NCI-H82 treated with DMSO at 0.1 percent for 48 hours (cell line): ENCODE data around the gene ESRRA.
"Not testable (repeated sequence)": the region's sequence is repeated elsewhere in the genome, so short reads cannot be mapped to it uniquely, and the experiment has no call there.

ENCODE experiments used
- DNase-seq: peaks from one replicate; lab custom pipeline; 2025; ENCODE audit not compliant: unreplicated experiment; lab: John Stamatoyannopoulos, UW

ESRRA gene

GRCh38 chr11:64307795-64308194 is 2.5 kb downstream of the ESRRA start:
- not testable (repeated sequence) for DNase-seq

DNA sequence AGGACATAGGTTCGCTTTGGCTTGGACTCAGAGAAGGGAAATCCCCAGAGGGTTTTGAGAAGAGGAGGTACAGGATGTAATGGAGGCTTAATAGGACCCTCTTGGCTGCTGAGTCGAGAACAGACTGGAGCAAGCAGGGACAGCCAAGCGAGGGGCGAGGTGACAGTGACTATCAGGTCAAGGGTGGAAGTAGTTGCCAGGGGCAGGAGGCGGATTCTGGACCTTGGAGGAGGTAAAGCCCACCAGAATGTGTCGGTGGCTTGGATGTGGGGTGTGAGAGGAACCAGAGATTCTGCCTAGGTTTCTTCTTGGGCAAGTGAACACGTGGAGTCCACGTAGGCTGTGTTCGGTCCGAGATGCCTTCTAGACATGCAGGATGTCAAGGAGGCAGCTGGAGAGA is 7.6 kb downstream of the ESRRA start:
- no peak for DNase-seq

DNA sequence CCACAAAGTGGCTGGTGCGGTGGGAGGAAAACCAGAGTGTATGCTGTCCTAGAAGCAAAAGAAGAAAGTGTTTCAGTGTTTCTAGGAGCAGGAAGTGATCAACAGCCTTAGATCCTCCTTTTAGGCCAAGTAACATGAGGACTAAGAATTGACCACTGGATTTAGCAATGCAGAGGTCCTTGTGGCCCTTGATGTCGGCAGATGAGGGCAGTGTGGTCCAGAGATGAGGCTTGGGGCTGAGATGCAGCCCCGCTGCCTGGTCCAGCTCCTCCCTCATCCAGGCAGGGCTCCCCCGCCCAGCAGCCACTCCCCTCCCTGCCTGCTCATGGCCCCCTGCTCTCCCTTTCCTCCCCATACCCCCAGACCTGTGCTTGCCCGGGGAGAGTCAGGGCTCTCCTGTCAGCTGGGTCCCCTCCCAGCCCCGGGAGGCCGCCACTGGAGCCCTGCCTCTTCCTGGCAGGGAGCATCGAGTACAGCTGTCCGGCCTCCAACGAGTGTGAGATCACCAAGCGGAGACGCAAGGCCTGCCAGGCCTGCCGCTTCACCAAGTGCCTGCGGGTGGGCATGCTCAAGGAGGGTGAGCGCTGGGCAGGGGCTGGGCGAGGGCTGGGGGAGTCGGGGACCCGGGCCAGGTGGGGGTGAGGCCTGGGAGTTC is 8.3 kb downstream of the ESRRA start:
- no peak for DNase-seq

- DNase-seq = no peak
Observed at GRCh38 chr11:64314146-64314804, 9.0 kb downstream of the ESRRA start.

GRCh38 chr11:64314805-64315561 is 9.7 kb downstream of the ESRRA start:
- DNase-seq = no peak

GRCh38 chr11:64315667-64316526 is 10.6 kb downstream of the ESRRA start:
- not testable (repeated sequence) for DNase-seq

GRCh38 chr11:64316672-64317324 is 11.5 kb downstream of the ESRRA start:
- no peak for DNase-seq

DNA sequence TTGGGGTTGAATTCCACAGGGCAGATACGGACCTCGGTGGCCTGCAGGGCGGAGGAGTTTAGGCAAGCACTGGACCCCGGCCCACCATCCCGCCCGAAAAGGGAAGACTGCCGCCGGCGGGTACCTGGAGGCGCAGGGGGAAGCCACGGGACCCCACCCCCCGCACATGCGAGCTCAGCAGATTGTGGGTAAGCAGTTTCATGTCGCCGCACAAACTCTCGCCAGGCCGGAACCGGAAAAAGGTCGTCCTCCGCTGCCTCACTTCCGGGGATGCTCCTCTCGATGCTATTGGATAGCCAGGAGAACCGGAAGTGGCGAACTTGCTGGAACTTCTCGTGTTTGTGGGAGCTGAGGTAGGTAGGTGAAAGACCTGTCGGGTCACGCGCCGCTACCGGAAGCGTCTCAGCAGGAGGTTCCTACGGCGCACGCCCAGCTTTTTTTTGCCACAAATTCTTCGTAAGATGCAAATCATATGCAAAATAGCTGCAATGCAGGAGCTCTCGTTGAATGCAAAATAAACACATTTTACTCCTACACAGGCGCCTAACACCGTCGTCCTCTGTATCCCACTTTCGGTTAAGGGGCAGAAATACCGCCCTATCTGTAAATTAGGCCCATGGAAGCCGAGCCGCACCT is 12.1 kb downstream of the ESRRA start, which contains the start of gene TRMT112:
Gene TRMT112, minus strand, starts transcription at position 235 of the 636 bp plus-strand sequence. Its CDS starts 33 bp downstream, at position 202.
- DNase-seq = peak; percentile 86

DNA sequence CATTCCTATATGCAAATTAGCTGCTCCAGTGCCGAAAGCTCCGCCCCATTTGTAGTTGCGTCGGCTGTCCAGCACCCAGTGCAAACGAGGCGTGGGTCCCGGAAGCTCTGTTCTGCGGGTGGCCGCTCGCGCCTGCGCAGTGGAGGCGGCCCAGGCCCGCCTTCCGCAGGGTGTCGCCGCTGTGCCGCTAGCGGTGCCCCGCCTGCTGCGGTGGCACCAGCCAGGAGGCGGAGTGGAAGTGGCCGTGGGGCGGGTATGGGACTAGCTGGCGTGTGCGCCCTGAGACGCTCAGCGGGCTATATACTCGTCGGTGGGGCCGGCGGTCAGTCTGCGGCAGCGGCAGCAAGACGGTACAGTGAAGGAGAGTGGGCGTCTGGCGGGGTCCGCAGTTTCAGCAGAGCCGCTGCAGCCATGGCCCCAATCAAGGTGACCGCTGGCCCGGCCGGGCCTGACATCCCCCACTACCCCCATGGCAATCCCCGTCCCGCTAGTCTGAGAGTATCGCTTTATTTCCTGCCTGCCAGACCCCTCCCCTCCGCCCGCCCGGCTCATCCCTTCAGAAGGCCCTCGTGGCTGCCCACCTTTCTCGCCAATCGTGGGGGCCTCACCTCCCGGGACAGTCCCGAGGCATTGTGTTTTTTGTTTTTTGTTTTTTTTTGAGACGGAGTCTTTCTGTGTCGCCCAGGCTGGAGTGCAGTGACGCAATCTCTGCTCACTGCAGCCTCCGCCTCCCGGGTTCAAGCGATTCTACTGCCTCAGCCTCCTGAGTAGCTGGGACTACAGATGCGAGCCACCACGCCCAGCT is 12.8 kb downstream of the ESRRA start, which contains the start of gene PRDX5:
Gene PRDX5, plus strand, starts transcription at position 161 of the 805 bp plus-strand sequence. Its CDS starts 95 bp downstream, at position 256.
- DNase-seq = peak; percentile 74

DNA sequence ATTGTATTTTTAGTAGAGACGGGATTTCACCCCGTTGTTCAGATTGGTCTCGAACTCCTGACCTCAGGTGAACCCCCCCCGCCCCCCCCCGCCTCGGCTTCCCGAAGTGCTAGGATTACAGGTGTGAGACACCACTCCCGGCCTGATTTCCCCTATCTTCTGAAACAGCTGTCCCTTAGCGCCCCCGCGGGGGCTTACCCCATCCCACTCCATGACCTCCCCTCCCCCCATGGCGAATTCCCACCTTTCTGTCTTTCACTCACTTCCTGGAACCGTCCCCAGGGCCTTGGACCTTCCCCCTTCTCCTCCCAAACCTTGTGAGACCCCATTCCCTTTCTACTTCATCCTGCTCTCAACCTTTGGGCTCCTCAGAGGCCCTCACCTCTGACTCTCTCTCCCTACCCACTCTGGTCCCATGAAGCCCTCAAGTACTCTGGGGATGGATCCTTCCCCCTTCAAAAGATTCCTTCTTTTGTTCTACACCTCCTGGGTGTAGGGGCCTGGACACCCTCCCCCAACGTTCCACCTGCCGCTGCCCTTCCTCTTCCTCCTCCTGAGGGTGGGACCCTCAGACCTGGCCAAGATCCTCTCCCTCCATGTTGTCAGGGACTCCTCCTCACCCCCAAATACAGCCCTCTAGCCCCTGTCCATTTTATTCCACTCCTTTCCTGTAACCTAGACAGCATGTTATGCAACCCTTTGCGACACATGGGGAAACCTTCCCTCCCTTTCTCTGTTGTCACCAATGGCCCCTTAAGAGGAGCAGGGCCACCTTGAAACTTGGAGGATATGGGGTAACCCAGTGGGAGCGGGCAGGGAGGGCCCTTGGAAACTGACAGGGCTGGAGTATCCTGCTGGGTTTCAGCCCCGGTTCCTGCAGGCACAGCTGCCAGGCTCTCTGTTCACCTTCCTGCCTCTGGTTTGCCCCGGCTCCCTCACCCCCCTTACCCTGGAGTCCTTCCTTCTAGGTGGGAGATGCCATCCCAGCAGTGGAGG is 13.7 kb downstream of the ESRRA start:
- DNase-seq = no peak

- no peak for DNase-seq
Observed at GRCh38 chr11:64320556-64320955, 15.2 kb downstream of the ESRRA start.

DNA sequence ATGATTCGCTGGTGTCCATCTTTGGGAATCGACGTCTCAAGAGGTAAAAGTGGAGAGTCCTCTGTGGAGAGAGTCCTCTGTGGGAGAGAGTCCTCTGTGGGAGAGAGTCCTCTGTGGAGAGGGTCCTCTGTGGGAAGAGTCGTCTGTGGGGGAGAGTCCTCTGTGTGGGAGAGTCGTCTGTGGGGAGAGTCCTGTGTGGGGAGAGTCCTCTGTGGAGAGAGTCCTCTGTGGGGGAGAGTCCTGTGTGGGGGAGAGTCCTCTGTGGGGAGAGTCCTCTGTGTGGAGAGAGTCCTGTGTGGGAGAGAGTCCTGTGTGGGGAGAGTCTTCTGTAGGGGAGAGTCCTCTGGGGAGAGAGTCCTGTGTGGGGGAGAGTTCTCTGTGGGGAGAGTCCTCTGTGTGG is 15.7 kb downstream of the ESRRA start:
- DNase-seq = no peak

DNA sequence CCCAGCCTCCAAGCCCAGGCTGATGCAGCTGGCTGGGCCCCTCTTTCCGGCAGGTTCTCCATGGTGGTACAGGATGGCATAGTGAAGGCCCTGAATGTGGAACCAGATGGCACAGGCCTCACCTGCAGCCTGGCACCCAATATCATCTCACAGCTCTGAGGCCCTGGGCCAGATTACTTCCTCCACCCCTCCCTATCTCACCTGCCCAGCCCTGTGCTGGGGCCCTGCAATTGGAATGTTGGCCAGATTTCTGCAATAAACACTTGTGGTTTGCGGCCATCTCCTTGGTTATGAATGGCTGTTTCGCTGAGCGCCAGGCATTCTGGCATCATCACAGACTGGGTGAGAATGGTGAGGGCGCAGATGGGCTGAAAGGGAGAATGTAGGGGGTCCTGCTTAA is 16.2 kb downstream of the ESRRA start:
- no peak for DNase-seq

DNA sequence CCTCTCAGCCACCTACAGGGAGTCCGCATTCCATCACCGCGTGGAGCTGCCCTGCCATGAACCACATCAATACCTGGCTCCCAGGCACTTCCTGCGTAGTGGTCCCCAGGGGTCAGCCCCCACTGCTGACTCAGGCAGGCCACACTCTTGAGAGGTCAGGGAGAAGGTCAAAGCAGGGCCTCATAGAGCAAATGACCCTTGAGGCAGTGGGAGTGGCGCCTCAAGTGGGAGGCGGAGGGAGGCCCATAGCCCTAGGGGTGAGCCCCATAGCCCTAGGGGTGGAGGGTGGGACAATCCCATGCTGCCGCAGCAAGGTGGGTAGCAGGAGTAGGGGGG is 17.6 kb downstream of the ESRRA start:
- DNase-seq = no peak

- DNase-seq = no peak
Observed at GRCh38 chr11:64323373-64323772, 18.0 kb downstream of the ESRRA start.

DNA sequence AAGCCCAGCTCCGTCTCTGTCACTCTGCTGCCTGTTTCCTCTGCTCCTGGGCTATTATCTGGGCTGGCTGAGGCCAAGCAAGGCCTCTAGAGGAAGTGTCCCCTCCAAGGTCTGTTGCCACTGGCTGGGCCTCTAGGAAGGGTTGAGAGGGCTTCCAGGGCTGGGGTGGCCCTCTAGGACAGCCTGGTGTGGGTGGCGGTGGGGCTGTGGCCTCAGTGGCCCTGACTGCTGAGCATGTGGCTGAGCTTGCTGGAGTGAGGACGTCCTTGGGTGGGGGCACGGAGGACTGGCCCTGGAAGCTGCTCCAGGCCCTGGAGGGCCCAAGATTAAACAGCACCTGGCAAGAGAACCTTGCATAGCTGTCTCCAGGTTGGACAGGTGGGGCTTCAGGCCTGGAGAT is 18.7 kb downstream of the ESRRA start:
- DNase-seq = not testable (repeated sequence)

GRCh38 chr11:64324692-64325469 is 19.6 kb downstream of the ESRRA start:
- DNase-seq = no peak
